GM12878 (cell line): ENCODE measurements around the gene GNAO1. TPM values are rescaled to one million over a fixed set of nuclear protein-coding genes. Genes with fewer than 3 reads are reported as not detected.

Experiments
- ATAC-seq: fragments of 200-7000 bp; cut with Tn5 transposase; 3 replicates; pipeline ENCODE4 v1.9.1; 2020; ENCODE audit warnings: mild to moderate bottlenecking, moderate library complexity
- BruUV-seq: library from RNA; stranded (reverse); fragments of 400-500 nt; replicated peaks from 2 replicates; lab custom pipeline; 2021; lab: Mats Ljungman, UMichigan
- CTCF ChIA-PET: fragments of 300-600 bp; sonication (Branson Sonifier 250); formaldehyde crosslinking; extraction: SDS; loops from one replicate; lab custom pipeline; 2021; ENCODE audit warnings: inconsistent platforms; lab: Yijun Ruan, JAX
- POLR2A ChIA-PET: fragments of 350-600 bp; formaldehyde crosslinking; extraction: SDS; loops from one replicate; lab custom pipeline; 2021; ENCODE audit warnings: inconsistent platforms; lab: Charles Lee
- RAD21 ChIA-PET: fragments of 300-600 bp; sonication (Branson Sonifier 250); formaldehyde crosslinking; loops from one replicate; lab custom pipeline; 2023; ENCODE audit warnings: antibody characterized with exemption; ENCODE audit not compliant: unreplicated experiment; lab: Charles Lee
- SMC1A ChIA-PET: fragments of 300-600 bp; sonication (Branson Sonifier 250); formaldehyde crosslinking; loops from one replicate; lab custom pipeline; 2023; ENCODE audit not compliant: unreplicated experiment, uncharacterized antibody; lab: Charles Lee
- DNase-seq: peaks from one replicate; pipeline ENCODE4 v3.0.0-alpha.2; 2011; ENCODE audit warnings: low read depth, low spot score
- FAIRE-seq: peaks from 3 replicates; lab custom pipeline; 2011; peaks lifted over from hg19 to GRCh38; lab: Jason Lieb, UNC
- H2AFZ ChIP-seq: 2 replicates; pipeline ENCODE4 v1.6.0; 2011; ENCODE audit warnings: low read depth, low read length, control low read depth; ENCODE audit not compliant: control insufficient read depth
- H3K27ac ChIP-seq: 2 replicates; pipeline ENCODE4 v1.5.1; 2011; ENCODE audit warnings: control low read depth; ENCODE audit not compliant: control insufficient read depth, insufficient read depth
- H3K27me3 ChIP-seq, 2 experiments: replicated peaks in 1 of 2; 2 replicates each; pipeline versions ENCODE4 v1.6.0 to v1.6.1; 2011; ENCODE audit warnings: low read length in 1 of 2; ENCODE audit not compliant: control insufficient read depth in 2 of 2, insufficient read depth in 2 of 2
- H3K36me3 ChIP-seq, 2 experiments: 2 replicates each; pipeline ENCODE4 v1.5.1; 2011; ENCODE audit warnings: low read length in 1 of 2; ENCODE audit not compliant: control insufficient read depth in 2 of 2, insufficient read depth in 2 of 2
- H3K4me1 ChIP-seq: 2 replicates; pipeline ENCODE4 v1.6.1; 2011; ENCODE audit warnings: mild to moderate bottlenecking, low read length, moderate library complexity, mixed read lengths; ENCODE audit not compliant: control insufficient read depth, insufficient read depth
- H3K4me2 ChIP-seq: 2 replicates; pipeline ENCODE4 v1.6.0; 2011; ENCODE audit warnings: control low read depth; ENCODE audit not compliant: control insufficient read depth, insufficient read depth
- H3K4me3 ChIP-seq: fragments of 200-600 bp; sonication (generic); 2 replicates; pipeline ENCODE4 v1.5.1; 2016
- H3K79me2 ChIP-seq: 2 replicates; pipeline ENCODE4 v1.6.0; 2011; ENCODE audit warnings: low read length; ENCODE audit not compliant: control insufficient read depth, insufficient read depth
- H3K9ac ChIP-seq: 2 replicates; pipeline ENCODE4 v1.8.0; 2011; ENCODE audit warnings: low read length, control low read depth, mixed read lengths; ENCODE audit not compliant: control insufficient read depth, insufficient read depth
- H3K9me3 ChIP-seq: replicated peaks from 3 replicates; pipeline ENCODE4 v1.5.1; 2011; ENCODE audit warnings: mild to moderate bottlenecking, low read length; ENCODE audit not compliant: control insufficient read depth, insufficient read depth
- H4K20me1 ChIP-seq: 2 replicates; pipeline ENCODE4 v1.6.0; 2011; ENCODE audit not compliant: control insufficient read depth, insufficient read depth
- BHLHE40 ChIP-seq, 2 experiments: fragments of 450-650 bp in 1 of 2; IDR thresholded peaks; 2 replicates each; pipeline ENCODE4 v1.6.1; 2011 to 2017; ENCODE audit warnings: low read depth in 2 of 2, borderline replicate concordance in 1 of 2, improper control_type of control experiment in 1 of 2, low read length in 1 of 2, mild to moderate bottlenecking in 1 of 2
- CREM ChIP-seq: IDR thresholded peaks from 2 replicates; pipeline ENCODE4 v1.6.1; 2014; ENCODE audit warnings: antibody characterized with exemption, low read depth
- JUND ChIP-seq: IDR thresholded peaks from 2 replicates; pipeline ENCODE4 v1.6.1; 2012; ENCODE audit warnings: low read depth, mild to moderate bottlenecking, low read length, improper control_type of control experiment, moderate library complexity
- MTA3 ChIP-seq: IDR thresholded peaks from 2 replicates; pipeline ENCODE4 v1.6.1; 2012; ENCODE audit warnings: low read length, inconsistent platforms, borderline replicate concordance
- NFXL1 ChIP-seq: fragments of 450-650 bp; IDR thresholded peaks from 2 replicates; pipeline ENCODE4 v1.6.1; 2017; ENCODE audit warnings: antibody characterized with exemption, mild to moderate bottlenecking, borderline replicate concordance
- PKNOX1 ChIP-seq: fragments of 450-650 bp; IDR thresholded peaks from 2 replicates; pipeline ENCODE4 v1.6.1; 2016; ENCODE audit warnings: mild to moderate bottlenecking
- SREBF1 ChIP-seq: IDR thresholded peaks from 2 replicates; pipeline ENCODE4 v1.6.1; 2012; ENCODE audit warnings: mild to moderate bottlenecking, low read length
- SUZ12 ChIP-seq: fragments of 200-600 bp; sonication (generic); IDR thresholded peaks from one replicate; pipeline ENCODE4 v1.6.1; 2018; ENCODE audit warnings: antibody characterized with exemption, mild to moderate bottlenecking; ENCODE audit not compliant: unreplicated experiment
- TCF12 ChIP-seq: IDR thresholded peaks from 2 replicates; pipeline ENCODE4 v1.6.1; 2011; ENCODE audit warnings: low read depth, mild to moderate bottlenecking, low read length
- TCF7 ChIP-seq: IDR thresholded peaks from 2 replicates; pipeline ENCODE4 v1.6.1; 2014; ENCODE audit warnings: antibody characterized with exemption, borderline replicate concordance
- ZNF217 ChIP-seq: fragments of 450-650 bp; IDR thresholded peaks from 2 replicates; pipeline ENCODE4 v1.6.1; 2017; ENCODE audit warnings: antibody characterized with exemption, mild to moderate bottlenecking
- WGBS: methylation state at CpG from one replicate; pipeline ENCODE4 v1.1.6; 2016; ENCODE audit warnings: low lambda C conversion rate; ENCODE audit not compliant: insufficient replicate concordance, insufficient coverage; ENCODE audit errors: missing lambda C conversion rate; 5-methylcytosine and 5-hydroxymethylcytosine counted together
- in situ Hi-C: fragments of 300-500 bp; cut with MboI; formaldehyde crosslinking; loops from 9 replicates; pipeline ENCODE4 v1.14.3; 2018; ENCODE audit warnings: mixed read lengths
- intact Hi-C: fragments of 100-400 bp; cut with micrococcal nuclease; formaldehyde crosslinking; loops from one replicate; pipeline ENCODE4 v1.14.2; 2022; ENCODE audit not compliant: unreplicated experiment
- polyA plus RNA-seq, 11 experiments: library from polyadenylated mRNA; depleted of rRNA in 4 of 11; unstranded in 6 of 11; stranded (reverse) in 5 of 11; fragments of >200 nt; fragmentation: Nextera tagmentation in 4 of 11; fragmentation: Illumina TruSeq in 1 of 11; extraction: Ambion mirVana in 4 of 11; extraction: Trizol in 1 of 11; gene quantifications; 1 replicate in 1 of 11; 2 replicates in 10 of 11; pipeline versions ENCODE4 v1.2.1 to v1.2.3, GENCODE V29; 2011 to 2016; ENCODE audit warnings: inconsistent platforms in 2 of 11, missing spikeins in 2 of 11, low read depth in 1 of 11
- total RNA-seq, 4 experiments: library from RNA; depleted of rRNA in 3 of 4; stranded (reverse); fragments of >200 nt in 3 of 4; fragmentation: Illumina TruSeq in 1 of 4; extraction: Trizol in 1 of 4; gene quantifications; 2 replicates each; pipeline versions ENCODE4 v1.2.1 to v1.2.3, GENCODE V29; 2013 to 2021
- TF ChIP-seq, protein P1 (sequence below): IDR thresholded peaks from 2 replicates; pipeline ENCODE4 v1.6.1; 2012; ENCODE audit warnings: low read depth, low read length, improper control_type of control experiment
- TF ChIP-seq, protein P2 (sequence below): fragments of 450-650 bp; formaldehyde crosslinking; IDR thresholded peaks from 2 replicates; pipeline ENCODE4 v1.4.0; 2022; ENCODE audit warnings: mild to moderate bottlenecking, moderate library complexity
- TF ChIP-seq, protein P3 (sequence below): fragments of 150-350 bp; IDR thresholded peaks from 2 replicates; pipeline ENCODE4 v1.6.1; 2014; ENCODE audit warnings: mild to moderate bottlenecking, low read depth, low read length
- TF ChIP-seq, protein P4 (sequence below): fragments of 450-650 bp; IDR thresholded peaks from 2 replicates; pipeline ENCODE4 v1.6.1; 2018; ENCODE audit warnings: mild to moderate bottlenecking, low read depth, moderate library complexity; ENCODE audit not compliant: partially characterized antibody

GNAO1 gene
- total and polyA plus RNA-seq, 10 of the 15 experiments (the other 5 are each of a cell fraction or from before 2014, with no cell fraction given): 0.05 to 0.28 (median 0.14) TPM; not detected in 6

DNA sequence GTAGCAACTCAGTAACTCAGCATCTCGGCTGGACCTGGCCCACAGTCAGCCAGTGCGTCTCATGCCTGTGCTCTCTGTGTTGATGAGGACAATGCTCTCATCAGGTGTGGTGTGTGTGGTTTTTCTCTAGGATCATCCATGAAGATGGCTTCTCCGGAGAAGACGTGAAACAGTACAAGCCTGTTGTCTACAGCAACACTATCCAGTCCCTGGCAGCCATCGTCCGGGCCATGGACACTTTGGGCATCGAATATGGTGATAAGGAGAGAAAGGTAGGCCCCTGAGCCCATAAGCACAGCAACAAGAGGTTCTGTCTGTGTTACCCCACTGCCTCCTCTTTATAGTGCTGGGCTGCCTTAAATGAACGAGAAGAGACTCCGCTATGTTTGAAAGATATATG is 84.5 kb downstream of the GNAO1 start:
- CTCF ChIA-PET: no interaction called here
- ATAC-seq (no peak), DNase-seq (no peak), FAIRE-seq (no peak)
- Histone ChIP-seq H3K4me2 (no peak overlapping the region), H3K27me3 (no peaks in the 10 kb centered on the region; a peak in 1 of 4 replicates), H2AFZ (no peak overlapping the region), H3K4me1 (no peaks in the 10 kb centered on the region), H3K27ac (no peak overlapping the region), H3K4me3 (no peak overlapping the region), H4K20me1 (no peaks in the 10 kb centered on the region), H3K36me3 (no peaks in the 10 kb centered on the region), H3K9me3 (no peaks in the 10 kb centered on the region; the same call in 1 of the 3 replicates), H3K79me2 (no peaks in the 10 kb centered on the region), H3K9ac (no peak overlapping the region)
- BruUV-seq: no TSS peak
- POLR2A ChIA-PET: no interaction called here
- intact Hi-C loops: no loop called here
- 53% methylated on average over 9 of the region's 9 CpGs for WGBS
- RAD21 ChIA-PET: no interaction called here
- in situ Hi-C loops: no loop called here
- SMC1A ChIA-PET: no interaction called here
- TF ChIP-seq, protein P1, sequence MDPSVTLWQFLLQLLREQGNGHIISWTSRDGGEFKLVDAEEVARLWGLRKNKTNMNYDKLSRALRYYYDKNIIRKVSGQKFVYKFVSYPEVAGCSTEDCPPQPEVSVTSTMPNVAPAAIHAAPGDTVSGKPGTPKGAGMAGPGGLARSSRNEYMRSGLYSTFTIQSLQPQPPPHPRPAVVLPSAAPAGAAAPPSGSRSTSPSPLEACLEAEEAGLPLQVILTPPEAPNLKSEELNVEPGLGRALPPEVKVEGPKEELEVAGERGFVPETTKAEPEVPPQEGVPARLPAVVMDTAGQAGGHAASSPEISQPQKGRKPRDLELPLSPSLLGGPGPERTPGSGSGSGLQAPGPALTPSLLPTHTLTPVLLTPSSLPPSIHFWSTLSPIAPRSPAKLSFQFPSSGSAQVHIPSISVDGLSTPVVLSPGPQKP: no peak
- no peak for TF ChIP-seq ZNF217
- TF ChIP-seq PKNOX1: no peak
- TF ChIP-seq NFXL1: no peak
- TF ChIP-seq, protein P2, sequence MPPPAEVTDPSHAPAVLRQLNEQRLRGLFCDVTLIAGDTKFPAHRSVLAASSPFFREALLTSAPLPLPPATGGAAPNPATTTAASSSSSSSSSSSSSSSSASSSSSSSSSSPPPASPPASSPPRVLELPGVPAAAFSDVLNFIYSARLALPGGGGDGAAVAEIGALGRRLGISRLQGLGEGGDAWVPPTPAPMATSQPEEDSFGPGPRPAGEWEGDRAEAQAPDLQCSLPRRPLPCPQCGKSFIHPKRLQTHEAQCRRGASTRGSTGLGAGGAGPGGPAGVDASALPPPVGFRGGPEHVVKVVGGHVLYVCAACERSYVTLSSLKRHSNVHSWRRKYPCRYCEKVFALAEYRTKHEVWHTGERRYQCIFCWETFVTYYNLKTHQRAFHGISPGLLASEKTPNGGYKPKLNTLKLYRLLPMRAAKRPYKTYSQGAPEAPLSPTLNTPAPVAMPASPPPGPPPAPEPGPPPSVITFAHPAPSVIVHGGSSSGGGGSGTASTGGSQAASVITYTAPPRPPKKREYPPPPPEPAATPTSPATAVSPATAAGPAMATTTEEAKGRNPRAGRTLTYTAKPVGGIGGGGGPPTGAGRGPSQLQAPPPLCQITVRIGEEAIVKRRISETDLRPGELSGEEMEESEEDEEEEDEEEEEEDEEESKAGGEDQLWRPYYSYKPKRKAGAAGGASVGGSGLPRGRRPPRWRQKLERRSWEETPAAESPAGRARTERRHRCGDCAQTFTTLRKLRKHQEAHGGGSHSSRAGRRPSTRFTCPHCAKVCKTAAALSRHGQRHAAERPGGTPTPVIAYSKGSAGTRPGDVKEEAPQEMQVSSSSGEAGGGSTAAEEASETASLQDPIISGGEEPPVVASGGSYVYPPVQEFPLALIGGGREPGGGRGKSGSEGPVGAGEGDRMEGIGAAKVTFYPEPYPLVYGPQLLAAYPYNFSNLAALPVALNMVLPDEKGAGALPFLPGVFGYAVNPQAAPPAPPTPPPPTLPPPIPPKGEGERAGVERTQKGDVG: no peak
- no peak for TF ChIP-seq TCF12
- no peak for TF ChIP-seq JUND
- TF ChIP-seq BHLHE40 (IDR thresholded peaks at IDR 0.05; ENCODE audit: borderline replicate concordance in 1 of 2, low read depth in 2 of 2, low read length in 1 of 2): no peak
- no peak for TF ChIP-seq SREBF1
- TF ChIP-seq SUZ12: no peak
- TF ChIP-seq, protein P3, sequence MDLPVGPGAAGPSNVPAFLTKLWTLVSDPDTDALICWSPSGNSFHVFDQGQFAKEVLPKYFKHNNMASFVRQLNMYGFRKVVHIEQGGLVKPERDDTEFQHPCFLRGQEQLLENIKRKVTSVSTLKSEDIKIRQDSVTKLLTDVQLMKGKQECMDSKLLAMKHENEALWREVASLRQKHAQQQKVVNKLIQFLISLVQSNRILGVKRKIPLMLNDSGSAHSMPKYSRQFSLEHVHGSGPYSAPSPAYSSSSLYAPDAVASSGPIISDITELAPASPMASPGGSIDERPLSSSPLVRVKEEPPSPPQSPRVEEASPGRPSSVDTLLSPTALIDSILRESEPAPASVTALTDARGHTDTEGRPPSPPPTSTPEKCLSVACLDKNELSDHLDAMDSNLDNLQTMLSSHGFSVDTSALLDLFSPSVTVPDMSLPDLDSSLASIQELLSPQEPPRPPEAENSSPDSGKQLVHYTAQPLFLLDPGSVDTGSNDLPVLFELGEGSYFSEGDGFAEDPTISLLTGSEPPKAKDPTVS: no peak
- TF ChIP-seq MTA3: no peak
- TF ChIP-seq, protein P4, sequence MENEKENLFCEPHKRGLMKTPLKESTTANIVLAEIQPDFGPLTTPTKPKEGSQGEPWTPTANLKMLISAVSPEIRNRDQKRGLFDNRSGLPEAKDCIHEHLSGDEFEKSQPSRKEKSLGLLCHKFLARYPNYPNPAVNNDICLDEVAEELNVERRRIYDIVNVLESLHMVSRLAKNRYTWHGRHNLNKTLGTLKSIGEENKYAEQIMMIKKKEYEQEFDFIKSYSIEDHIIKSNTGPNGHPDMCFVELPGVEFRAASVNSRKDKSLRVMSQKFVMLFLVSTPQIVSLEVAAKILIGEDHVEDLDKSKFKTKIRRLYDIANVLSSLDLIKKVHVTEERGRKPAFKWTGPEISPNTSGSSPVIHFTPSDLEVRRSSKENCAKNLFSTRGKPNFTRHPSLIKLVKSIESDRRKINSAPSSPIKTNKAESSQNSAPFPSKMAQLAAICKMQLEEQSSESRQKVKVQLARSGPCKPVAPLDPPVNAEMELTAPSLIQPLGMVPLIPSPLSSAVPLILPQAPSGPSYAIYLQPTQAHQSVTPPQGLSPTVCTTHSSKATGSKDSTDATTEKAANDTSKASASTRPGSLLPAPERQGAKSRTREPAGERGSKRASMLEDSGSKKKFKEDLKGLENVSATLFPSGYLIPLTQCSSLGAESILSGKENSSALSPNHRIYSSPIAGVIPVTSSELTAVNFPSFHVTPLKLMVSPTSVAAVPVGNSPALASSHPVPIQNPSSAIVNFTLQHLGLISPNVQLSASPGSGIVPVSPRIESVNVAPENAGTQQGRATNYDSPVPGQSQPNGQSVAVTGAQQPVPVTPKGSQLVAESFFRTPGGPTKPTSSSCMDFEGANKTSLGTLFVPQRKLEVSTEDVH: no peak
- no peak for TF ChIP-seq TCF7
- TF ChIP-seq CREM: no peak
